GM19043 (cell line): ENCODE data around the gene SPHKAP.
"Not testable (repeated sequence)": the region's sequence is repeated elsewhere in the genome, so short reads cannot be mapped to it uniquely, and the experiment has no call there.

Source experiments
- ATAC-seq: cut with Tn5 transposase; IDR thresholded peaks from one replicate; pipeline ENCODE4 v1.9.1; 2021; ENCODE audit warnings: low read depth; ENCODE audit not compliant: unreplicated experiment

The SPHKAP gene

GRCh38 chr2:228181098-228182019 lies at the start of gene SPHKAP:
Gene SPHKAP, minus strand, starts transcription at chr2:228181687. Its CDS starts 89 bp downstream, at chr2:228181598.
- no peak for ATAC-seq

- no peak for ATAC-seq
Measured at GRCh38 chr2:228227466-228227865, 46.0 kb upstream of the SPHKAP start.

- ATAC-seq = no peak
Measured at GRCh38 chr2:228224410-228224809, 42.9 kb upstream of the SPHKAP start.

- ATAC-seq = not testable (repeated sequence)
Measured at GRCh38 chr2:228218593-228218992, 37.1 kb upstream of the SPHKAP start.

- no peak for ATAC-seq
Measured at GRCh38 chr2:228197504-228197903, 16.0 kb upstream of the SPHKAP start.

GRCh38 chr2:228180181-228181097 lies 1.0 kb downstream of the SPHKAP start:
- no peak for ATAC-seq

GRCh38 chr2:228167290-228167689 lies 14.2 kb downstream of the SPHKAP start:
- ATAC-seq = no peak

- no peak for ATAC-seq
Measured at GRCh38 chr2:228164718-228165117, 16.8 kb downstream of the SPHKAP start.

- ATAC-seq = no peak
Measured at GRCh38 chr2:228157841-228158240, 23.6 kb downstream of the SPHKAP start.

GRCh38 chr2:228144961-228145360 lies 36.5 kb downstream of the SPHKAP start:
- no peak for ATAC-seq

- peak; percentile 98 for ATAC-seq
Measured at GRCh38 chr2:228140934-228141528, 40.5 kb downstream of the SPHKAP start.

- no peak for ATAC-seq
Measured at GRCh38 chr2:228136027-228136426, 45.5 kb downstream of the SPHKAP start.

GRCh38 chr2:228135300-228135699 lies 46.2 kb downstream of the SPHKAP start:
- ATAC-seq = no peak

GRCh38 chr2:228131833-228132232 lies 49.7 kb downstream of the SPHKAP start:
- no peak for ATAC-seq

GRCh38 chr2:228126401-228126800 lies 55.1 kb downstream of the SPHKAP start:
- ATAC-seq = no peak

- ATAC-seq = no peak
Measured at GRCh38 chr2:228118940-228119339, 62.5 kb downstream of the SPHKAP start.

- no peak for ATAC-seq
Measured at GRCh38 chr2:228107846-228108245, 73.6 kb downstream of the SPHKAP start.

GRCh38 chr2:228105526-228106250 lies 75.8 kb downstream of the SPHKAP start:
- ATAC-seq = no peak

- ATAC-seq = no peak
Measured at GRCh38 chr2:228104215-228104614, 77.3 kb downstream of the SPHKAP start.

GRCh38 chr2:228103379-228103778 lies 78.1 kb downstream of the SPHKAP start:
- ATAC-seq = no peak
